NCI-H146 treated with DMSO at 0.1 percent for 48 hours (cell line): ENCODE measurements around the gene XXYLT1.
"Not testable (repeated sequence)": the region's sequence is repeated elsewhere in the genome, so short reads cannot be mapped to it uniquely, and the experiment has no call there.

Source experiments
- DNase-seq: peaks from one replicate; lab custom pipeline; 2025; ENCODE audit not compliant: unreplicated experiment; lab: John Stamatoyannopoulos, UW

The XXYLT1 gene

DNA sequence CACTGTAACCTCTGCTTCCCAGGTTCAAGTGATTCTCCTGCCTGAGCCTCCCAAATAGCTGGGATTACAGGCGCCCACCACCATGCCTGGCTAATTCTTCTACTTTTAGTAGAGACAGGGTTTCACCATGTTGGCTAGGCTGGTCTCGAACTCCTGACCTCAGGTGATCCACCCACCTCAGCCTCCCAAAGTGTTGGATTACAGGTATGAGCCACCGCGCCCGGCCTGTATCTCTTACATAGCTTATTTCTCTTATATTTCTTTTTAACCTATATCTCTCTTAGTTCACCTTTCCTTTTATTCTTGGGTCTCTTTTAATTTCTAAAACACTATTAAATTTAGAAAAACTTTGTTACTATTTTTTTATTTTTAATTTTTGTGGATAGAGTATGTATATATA is 42.1 kb downstream of the XXYLT1 start:
- DNase-seq = not testable (repeated sequence)

DNA sequence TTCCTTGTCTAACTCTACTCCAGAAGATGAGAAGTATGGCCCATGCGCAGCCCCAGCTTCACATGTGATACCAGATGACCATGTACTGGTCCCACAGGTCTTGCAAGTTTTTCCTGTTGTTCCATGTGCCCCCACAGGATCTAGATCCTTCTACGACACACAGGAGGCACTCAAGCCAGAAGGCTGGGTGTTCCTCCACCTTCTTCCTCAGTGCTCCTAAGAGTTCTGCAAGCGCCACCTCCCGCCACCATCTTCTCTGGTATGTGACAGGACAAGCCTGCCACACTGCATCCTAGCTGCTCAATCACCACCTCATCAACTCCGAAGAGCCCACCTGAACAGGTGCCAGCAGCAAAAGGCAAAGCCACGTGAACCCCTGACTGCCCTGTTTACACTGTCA is 43.1 kb downstream of the XXYLT1 start:
- no peak for DNase-seq

DNA sequence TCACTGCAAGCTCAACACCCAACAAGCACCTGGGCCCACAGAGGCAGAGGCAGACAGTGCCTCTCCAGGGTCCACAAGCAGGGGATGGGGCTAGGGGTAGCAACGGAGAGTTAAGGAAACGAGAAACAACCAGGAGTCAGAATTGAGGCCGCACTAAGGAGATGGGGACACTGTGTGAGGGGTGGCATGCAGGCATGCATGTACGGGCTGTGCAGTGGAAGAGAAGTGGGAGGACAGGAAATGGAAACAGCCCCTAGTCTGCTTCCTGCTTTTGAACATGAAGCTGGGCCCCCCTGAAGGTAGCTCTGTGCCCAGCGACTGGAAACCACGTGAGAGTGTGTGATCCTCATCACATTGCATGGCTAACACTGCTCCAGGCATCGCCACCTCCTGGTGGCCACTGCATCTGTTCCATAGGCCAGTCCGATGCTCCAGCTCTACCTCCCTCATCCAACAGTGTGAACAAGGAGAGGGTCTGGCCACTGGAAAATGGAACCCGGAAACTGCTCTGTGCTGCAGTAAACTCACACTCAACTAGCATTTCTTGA is 44.0 kb downstream of the XXYLT1 start:
- DNase-seq = no peak

DNA sequence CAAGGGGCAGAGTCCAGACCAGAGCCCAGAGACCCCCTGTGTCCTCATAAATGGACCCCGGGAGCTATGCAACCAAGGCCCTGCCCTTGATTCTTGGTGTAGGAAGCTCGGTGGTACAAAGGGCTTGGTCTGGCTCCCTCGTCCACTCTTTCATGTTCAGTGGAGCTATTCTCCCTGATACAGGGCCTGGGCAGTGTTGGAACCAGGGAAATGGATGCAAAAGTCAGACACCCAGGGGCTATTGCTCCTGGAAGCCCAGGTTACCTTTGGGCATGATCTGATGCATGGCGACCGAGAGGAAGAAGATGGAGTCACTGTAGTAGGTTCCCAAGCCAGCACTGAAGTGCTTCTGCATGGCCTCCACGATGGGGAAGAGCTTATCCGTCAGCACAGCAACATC is 44.5 kb downstream of the XXYLT1 start:
- DNase-seq = no peak

DNA sequence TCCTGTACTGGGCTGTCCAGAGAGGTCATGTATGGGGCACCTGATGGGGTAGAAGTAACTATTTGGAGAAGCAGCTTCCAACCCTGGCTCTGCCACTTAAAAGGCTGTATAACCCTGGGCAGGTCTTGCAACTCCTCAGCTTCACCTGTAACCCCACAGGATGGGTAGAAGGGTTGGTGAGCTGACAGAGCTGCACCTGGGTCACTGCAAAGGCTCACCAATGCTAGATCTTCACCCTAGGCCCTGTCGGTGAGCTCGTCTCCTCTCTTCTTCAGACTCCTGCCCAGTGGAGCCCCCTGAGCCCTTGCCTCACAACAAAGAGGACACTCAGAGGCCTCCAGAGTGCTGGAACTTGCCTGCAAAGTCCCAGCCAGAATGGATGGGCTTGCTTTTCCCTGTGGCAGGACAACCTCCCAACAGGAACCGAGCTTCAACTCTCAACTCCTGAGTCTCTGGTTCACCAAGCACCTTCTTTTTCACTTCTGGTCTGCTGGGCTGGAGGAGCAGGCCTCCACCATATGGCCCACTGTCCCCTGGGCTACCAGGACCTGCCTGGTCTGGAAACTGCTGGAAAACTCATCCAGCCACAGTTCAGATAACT is 45.9 kb downstream of the XXYLT1 start:
- no peak for DNase-seq

DNA sequence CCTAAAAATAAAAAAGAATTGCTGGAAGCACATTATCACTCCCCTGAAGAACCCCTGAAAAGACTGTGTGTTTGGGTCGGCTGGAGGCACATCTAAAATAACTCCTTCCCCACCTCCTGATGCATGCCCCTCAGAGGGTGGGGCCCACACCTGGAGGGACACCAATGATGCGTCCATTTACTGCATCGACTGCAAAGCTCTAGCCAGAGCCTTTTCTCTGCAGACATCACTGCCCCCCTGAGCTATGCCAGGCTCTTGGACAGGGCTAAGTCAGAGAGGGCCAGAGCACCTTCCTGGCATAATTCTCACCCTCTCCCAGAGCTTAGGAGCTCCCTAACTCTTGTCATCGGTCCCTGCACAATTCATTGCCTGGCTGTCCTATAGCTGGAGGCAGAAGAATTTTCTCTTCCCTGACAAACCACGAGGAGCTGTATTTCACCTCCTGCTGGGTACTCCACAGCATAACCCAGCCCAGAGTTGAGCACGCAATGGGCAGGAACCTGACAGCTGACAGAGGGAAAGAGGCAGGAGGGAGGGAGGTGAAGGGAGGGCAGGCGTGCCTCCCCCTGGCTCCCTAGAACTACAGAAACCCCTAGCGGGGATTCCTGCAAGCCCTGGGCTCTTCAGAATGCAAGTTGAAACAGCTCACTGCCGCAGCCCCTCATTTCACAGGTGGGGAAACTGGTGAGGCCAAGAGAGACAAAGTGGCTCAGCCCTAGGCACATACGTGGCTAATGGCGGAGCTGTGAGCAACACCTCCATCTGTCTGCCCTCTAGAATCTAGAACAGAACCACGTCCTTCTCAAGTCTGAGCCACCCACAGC is 46.6 kb downstream of the XXYLT1 start:
- no peak for DNase-seq

DNA sequence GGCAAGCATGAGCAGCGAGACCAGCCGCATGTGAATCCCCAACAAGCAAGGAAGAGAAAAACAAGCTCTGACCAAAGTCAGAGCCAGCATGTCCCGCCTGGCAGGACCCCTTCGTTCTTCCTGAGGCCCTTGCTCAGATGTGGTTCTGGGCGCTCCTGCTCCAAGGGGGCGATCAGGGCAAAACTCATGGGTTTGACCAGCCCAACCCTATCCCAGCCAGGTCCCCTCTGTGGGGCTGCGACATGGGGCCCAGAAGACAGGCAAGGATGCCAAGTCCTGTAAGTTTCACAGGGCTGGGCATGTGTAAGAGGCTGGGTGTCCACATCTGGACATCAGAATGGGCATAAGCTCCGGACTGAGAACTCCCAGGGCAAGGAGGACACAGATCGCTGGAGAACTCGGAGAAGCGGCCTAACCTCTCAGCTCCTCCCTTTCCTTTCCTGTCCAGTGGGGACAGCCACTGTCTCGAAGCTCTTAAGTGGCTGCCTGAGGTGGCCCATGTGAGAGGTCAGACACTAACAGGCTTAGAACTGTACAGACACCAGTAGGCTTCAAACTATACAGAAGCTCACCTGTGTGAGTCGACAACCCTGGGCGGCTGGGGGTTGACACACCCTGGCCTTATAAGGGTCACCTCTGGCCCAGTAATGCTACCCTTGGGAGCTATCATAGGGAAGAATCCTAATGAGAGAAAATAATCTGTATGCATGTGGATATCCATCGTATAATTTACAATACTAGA is 48.9 kb downstream of the XXYLT1 start:
- no peak for DNase-seq

DNA sequence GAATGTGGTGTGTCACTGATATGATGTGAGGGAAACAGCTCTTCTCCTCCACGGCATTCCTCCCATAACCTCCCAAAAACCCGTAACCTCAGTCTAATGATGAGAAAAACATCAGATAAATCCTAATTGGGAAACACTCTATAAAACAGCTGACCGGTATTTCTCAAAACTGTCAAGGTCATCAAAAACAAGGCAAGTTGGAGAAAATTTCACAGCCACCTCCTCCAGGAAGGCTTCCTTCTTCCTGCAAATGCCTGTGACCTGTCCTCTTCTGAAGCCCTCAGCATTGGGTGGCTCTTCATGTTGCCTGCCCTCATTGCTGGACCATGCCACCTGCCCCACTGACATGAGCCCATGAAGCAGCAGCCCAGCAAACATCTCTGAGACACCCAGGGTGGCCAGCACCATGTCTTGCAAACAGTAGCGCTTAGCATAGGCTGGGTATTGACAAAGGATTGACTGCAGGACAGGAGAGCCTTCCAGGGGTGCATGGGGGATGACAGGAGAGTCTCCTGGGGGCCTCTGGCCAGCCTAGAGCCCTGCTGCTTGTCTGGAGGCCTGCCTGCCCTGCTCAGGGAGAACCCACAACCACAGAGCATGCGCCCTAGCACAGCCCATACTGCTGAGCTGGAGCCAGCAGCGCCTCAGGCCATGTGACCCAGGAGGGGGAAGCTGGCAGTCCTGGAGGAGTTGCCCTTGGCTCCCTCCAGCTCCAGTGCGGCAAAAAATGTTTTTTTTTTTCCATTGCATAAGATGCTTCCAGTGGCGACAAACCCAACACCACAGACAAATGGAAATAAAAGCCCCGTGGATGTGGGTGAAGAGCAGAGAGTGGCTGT is 49.7 kb downstream of the XXYLT1 start:
- no peak for DNase-seq

DNA sequence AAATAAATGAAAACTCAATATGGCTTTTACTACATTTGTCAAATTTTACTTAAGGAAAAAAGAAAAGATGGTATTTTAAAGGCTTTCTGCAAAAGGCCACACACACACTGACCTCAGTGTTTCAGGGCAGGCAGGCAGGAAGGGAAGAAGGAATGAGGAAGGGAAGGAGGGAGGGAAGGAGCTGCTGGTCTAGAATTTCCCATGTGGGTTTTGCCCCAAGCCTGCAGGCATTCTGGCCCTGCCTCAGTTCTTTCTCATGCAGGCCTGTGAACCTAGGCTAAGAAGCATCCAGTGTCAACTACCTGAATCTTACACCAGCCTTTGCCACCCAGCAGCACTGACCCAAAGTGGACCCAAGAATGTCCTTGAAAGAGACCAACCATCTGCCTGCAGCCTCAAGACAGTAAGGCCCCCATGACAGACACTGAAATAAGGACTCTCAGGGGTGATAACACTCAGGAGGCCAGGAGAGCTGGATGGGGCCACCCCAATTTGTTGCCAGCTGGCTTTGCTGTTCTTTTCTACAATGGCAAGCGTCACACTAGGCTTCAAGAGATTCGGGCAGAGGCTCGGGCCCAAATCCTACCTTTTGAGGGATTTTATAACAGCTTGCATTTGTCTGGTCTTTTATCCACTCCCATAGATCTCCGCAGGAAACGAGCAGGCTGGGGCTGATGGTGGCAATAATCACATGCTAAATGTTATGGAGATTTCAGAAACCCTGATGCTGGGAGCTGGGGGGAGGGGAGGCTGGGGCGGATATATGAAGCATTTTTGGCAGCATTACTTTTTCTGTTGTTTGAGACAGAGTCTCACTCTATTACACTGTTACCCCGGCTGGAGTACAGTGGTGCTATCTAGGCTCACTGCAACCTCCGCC is 51.4 kb downstream of the XXYLT1 start:
- no peak for DNase-seq

DNA sequence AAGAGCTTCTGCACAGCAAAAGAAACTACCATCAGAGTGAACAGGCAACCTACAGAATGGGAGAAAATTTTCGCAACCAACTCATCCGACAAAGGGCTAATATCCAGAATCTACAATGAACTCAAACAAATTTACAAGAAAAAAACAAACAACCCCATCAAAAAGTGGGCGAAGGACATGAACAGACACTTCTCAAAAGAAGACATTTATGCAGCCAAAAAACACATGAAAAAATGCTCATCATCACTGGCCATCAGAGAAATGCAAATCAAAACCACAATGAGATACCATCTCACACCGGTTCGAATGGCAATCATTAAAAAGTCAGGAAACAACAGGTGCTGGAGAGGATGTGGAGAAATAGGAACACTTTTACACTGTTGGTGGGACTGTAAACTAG is 52.6 kb downstream of the XXYLT1 start:
- DNase-seq = not testable (repeated sequence)

DNA sequence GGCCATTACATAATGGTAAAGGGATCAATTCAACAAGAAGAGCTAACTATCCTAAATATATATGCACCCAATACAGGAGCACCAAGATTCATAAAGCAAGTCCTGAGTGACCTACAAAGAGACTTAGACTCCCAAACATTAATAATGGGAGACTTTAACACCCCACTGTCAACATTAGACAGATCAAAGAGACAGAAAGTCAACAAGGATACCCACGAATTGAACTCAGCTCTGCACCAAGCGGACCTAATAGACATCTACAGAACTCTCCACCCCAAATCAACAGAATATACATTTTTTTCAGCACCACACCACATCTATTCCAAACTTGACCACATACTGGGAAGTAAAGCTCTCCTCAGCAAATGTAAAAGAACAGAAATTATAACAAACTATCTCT is 55.4 kb downstream of the XXYLT1 start:
- DNase-seq = not testable (repeated sequence)

DNA sequence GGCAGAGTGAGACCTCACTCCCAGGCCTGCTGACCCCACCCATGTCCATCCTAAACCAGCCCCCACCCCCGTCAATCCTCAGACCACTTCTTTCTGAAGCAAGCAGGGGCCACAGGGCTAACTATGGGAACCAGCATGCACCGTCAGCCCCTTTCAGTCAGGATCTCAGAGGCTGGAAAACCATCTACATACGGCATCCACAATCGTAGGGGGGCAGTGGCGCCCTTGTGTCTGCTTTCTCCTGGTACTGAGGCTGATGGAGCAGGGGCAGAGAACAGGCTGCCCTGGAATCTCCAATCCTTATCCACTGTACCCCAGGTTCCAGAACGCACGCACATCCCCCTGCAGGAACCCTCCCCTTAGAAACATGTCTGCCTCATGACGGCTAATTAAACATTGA is 56.6 kb downstream of the XXYLT1 start:
- DNase-seq = no peak

DNA sequence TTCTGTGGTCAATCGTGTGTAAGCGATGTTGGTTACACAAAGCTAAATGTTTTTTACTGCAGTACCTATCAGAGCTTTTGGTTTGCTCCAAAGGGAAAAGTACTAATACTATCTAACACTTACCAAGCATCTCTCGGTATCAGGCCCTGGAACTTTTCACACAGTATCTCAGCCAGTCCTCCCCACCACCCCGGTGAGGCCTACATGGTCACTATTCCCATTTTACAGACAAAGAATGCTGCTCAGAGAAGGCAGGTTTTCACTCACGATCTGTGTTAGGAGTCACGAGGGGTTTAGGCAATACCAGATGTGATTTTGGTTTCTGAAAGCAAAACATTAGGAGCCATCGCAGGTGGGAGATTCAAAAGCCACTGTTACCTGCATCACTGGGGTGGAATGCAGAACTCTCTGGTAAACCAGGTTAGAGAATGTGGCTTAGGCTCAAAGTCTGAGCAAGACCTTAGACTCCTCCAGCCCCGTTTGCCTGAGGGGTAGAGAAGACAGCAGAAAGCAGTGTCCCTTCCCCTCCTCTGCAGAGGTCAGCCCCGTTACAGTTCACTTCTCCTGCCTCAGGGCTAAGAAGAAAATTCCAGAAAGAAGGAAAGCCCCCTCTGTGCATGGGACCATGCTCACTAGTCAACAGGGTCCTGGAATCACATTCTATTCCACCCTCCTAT is 57.2 kb downstream of the XXYLT1 start:
- no peak for DNase-seq

DNA sequence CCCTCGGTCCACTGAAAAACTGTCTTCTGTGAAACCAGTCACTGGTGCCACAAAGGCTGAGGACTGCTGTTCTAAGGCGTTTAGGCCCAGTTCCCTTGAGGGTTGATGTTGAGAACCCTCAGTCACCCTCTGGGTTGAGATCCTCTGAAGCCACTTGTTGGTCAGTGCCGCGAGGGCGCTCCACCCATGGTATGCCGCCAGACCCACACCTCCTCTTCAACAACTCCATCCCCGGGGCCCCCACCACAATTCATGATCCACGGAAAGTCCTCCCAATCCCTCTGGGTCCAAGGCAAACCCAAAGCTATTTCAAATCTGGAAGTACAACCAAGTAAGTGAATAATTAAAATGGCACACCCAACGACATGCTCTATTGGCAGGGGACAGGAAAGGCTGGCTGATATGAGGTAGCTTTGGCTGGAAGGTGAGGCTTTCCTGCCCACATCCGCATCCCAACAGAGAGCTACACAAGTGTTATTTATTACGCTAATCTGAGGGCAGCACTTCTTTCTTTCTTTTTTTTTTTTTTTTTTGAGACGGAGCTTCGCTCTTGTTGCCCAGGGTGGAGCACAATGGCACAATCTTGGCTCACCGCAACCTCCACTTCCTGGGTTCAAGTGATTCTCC is 58.1 kb downstream of the XXYLT1 start:
- DNase-seq = no peak

DNA sequence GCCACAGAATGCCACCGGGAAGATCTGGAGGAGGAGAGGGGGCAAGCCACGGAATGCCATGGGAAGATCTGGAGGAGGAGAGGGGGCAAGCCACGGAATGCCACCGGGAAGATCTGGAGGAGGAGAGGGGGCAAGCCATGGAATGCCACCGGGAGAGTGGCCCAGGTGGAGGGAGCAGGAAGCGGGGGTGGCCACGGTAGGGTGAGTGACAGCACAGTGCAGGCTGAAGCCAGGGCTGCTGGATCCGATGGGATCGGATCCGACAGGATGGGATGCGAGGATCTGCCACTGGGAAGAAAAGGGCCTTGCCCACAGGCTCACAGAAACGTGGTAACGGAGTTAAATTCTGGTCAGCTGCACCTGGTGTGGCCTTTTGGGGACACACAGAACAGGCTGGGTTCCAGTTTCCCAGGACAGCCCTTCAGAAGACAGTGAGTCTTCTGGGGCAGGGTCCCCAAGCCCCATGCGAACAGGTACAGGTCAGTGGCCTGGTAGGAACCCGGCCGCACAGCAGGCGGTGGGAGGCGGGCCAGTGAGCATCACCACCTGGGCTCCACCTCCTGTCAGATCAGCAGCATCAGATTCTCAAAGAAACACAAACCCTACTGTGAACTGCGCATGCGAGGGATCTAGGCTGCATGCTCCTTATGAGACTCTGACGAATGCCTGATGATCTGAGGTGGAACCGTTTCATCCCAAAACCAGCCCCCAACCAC is 58.8 kb downstream of the XXYLT1 start:
- no peak for DNase-seq

DNA sequence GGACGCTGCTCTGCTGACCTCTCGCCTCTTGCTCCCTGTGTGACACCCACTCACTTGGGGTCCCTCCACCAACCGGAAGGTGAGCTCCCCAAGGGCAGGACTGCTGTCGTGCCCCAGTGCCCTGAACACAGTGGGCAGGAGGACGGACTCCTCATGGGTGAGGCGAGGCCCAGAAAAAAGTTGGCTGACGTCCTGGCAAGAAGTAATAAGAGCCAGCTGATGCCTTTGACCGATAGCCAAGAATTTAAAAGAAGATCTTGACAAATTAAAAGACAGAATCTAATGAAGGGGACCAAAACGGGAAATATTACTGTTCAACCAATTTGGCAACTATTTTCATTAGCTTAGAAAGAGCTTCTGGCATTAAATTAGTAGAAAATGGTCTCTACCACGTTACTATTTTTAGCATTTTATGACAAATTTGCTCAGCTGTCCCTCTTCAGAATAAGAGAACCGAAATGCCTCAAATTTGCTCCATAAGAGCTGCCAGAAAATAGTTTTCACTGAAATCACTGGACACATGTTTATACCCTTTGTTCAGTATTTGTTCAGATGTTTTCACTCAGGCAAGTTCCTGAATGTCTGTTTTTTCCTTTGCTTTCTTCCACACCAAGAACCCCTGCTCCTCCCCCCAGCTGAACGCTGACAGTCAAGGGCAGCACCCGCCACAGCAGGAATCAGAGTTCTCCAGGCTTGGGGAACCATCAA is 60.5 kb downstream of the XXYLT1 start:
- DNase-seq = no peak

DNA sequence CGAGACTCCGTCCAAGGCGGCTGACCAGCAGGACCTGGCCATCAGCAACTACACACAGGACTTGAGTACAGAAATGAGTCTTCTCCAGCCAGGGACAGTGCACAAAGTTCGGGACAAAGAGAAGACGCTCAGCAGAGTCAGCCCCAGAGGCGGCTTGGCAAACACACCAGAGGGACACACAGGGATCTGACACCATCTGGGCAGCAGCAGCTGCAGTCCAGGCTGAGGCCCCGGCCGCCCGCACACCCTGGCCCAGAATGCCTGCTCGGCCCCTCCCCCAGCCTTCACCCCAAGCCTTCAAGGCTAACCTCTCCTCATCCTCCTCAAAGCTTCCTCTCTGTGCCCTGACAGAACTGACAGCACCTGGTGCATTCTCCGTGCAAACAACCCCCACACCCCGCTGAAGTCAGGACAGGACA is 61.1 kb downstream of the XXYLT1 start:
- no peak for DNase-seq
